ENCODE results near the gene KITLG.

- TF ChIP-seq SP1 (IDR thresholded peaks at IDR 0.05) = no peak
- TF ChIP-seq HDGF (IDR thresholded peaks at IDR 0.05; ENCODE audit: borderline replicate concordance) = no peak
- no peak for TF ChIP-seq FOXM1 (IDR thresholded peaks at IDR 0.05; ENCODE audit: borderline replicate concordance)
- TF ChIP-seq LEF1 (IDR thresholded peaks at IDR 0.05; ENCODE audit: borderline replicate concordance) = no peak
- no peak for TF ChIP-seq ZNF384 (IDR thresholded peaks at IDR 0.05)
- no peak for TF ChIP-seq BHLHE40 (IDR thresholded peaks at IDR 0.05; ENCODE audit: borderline replicate concordance)
- TF ChIP-seq FOXK2 (IDR thresholded peaks at IDR 0.05) = no peak
Observed at GRCh38 chr12:88509851-88510250, 70.4 kb downstream of the KITLG start.

Measured in HEK293T (cell line).